Muscle of leg (tissue), 11 donors: ENCODE measurements around the gene HTR3A. TPM values are rescaled to one million over a fixed set of nuclear protein-coding genes. Genes with fewer than 3 reads are reported as not detected.

ENCODE experiments used
- DNase-seq: peaks from one replicate; pipeline ENCODE4 v3.0.0; 2013
- H3K27ac ChIP-seq: one replicate; pipeline ENCODE4 v1.5.1; 2013; ENCODE audit warnings: mild to moderate bottlenecking, low read length, control low read depth
- H3K27me3 ChIP-seq: one replicate; pipeline ENCODE4 v1.6.1; 2013; ENCODE audit warnings: low read length; ENCODE audit not compliant: control insufficient read depth, insufficient read depth
- H3K36me3 ChIP-seq: one replicate; pipeline ENCODE4 v1.6.1; 2013; ENCODE audit warnings: low read length; ENCODE audit not compliant: control insufficient read depth, insufficient read depth
- H3K4me1 ChIP-seq: one replicate; pipeline ENCODE4 v1.6.1; 2013; ENCODE audit warnings: low read length; ENCODE audit not compliant: control insufficient read depth, insufficient read depth
- H3K4me3 ChIP-seq: one replicate; pipeline ENCODE4 v1.5.1; 2013; ENCODE audit warnings: low read length, control low read depth
- H3K9me3 ChIP-seq: replicated peaks from 2 replicates; pipeline ENCODE4 v1.6.1; 2013; ENCODE audit warnings: low read depth, low read length; ENCODE audit not compliant: control insufficient read depth
- WGBS: methylation state at CpG from one replicate; pipeline ENCODE4 v1.1.5; 2013; ENCODE audit warnings: missing lambda C conversion rate; ENCODE audit not compliant: insufficient coverage; 5-methylcytosine and 5-hydroxymethylcytosine counted together
- polyA plus RNA-seq, 8 donors: library from polyadenylated mRNA; unstranded; fragments of 120-200 nt; gene quantifications; one replicate each; pipeline versions ENCODE4 v1.2.1 to v1.2.3, GENCODE V29; 2013; ENCODE audit warnings: inconsistent platforms in 1 of 8, low replicate concordance in 1 of 8; ENCODE audit not compliant: insufficient read length in 8 of 8, insufficient read depth in 1 of 8
- total RNA-seq: library from RNA; stranded (reverse); fragments of 120-200 nt; gene quantifications from one replicate; pipeline ENCODE4 v1.2.4, GENCODE V29; 2013

HTR3A gene
- total and polyA plus RNA-seq, 9 donors = 0.04 to 0.17 (median 0.10) TPM; not detected in 3

DNA sequence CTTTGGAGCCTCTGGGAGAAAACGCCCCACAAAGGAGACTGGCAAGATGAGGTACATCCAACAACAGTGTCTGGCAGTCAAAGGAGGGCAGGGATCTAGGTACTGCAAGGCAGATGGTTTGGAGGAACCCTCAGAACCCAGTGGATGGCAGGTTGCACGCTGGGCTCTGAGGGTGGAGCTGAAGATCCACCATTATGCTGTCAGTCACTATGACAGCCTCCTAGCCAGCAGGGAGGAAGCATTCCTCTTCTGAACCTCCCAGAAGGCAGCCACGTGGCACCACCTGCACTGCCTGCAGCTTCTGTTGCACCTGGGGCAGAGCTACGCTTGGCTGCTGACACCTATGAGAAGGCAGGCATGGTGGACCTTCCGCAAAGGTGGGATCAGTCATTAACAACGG, 40.2 kb downstream of the HTR3A start:
- WGBS = 55% methylated on average over 5 of the region's 6 CpGs
- Histone ChIP-seq H3K27ac (no peak overlapping the region), H3K9me3 (no peaks in the 10 kb centered on the region), H3K36me3 (no peaks in the 10 kb centered on the region), H3K27me3 (no peaks in the 10 kb centered on the region), H3K4me1 (peaks cover 6% of the 10 kb centered on the region), H3K4me3 (no peak overlapping the region)
- DNase-seq = no peak

DNA sequence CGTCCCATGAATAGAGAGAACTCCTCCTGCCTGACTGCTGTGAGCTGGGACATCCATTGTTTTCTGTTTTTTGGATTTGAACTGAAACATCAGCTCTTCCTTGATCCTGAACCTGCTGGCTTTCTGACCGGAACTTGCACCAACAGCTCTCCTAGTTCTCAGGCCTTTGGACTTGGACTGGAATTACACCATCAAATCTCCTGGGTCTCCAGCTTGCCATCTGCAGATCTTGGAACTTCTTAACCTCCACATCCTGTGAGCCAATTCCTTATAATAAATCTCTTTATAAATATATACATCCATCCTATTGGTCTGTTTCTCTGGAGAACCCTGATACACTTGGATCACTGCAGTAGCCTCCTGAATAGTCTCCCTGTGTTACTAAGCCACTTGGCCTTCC, 42.1 kb downstream of the HTR3A start:
- Histone ChIP-seq H3K9me3 (no peaks in the 10 kb centered on the region), H3K4me3 (no peak overlapping the region), H3K27ac (no peak overlapping the region), H3K4me1 (peaks cover 6% of the 10 kb centered on the region), H3K27me3 (no peaks in the 10 kb centered on the region), H3K36me3 (no peaks in the 10 kb centered on the region)
- DNase-seq = peak; percentile 56
- 60% methylated on average over 2 of the region's 2 CpGs for WGBS

DNA sequence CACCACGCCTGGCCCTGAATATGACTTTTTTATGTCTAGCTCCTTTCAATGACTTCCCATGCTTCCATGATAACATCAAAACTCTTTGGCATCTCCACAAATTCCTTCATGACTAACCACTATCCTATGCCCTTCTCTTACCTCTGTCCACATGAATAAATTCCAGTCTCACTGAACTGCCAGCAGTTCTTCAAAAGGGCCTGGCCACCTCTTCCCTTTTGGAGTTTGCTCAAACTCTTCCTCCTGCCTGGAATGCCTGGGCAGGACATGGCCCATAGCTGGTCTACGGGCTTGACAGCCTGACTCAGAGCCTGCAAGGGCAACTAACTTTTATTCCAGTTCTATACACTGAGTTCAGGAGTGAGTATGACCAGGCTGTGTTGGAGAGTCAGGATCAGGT, 42.8 kb downstream of the HTR3A start:
- Histone ChIP-seq H3K27me3 (no peaks in the 10 kb centered on the region), H3K9me3 (no peaks in the 10 kb centered on the region), H3K36me3 (no peaks in the 10 kb centered on the region), H3K4me1 (peaks cover 6% of the 10 kb centered on the region), H3K4me3 (no peak overlapping the region), H3K27ac (no peak overlapping the region)
- DNase-seq = no peak
- 0% methylated on average over 1 of the region's 2 CpGs for WGBS

DNA sequence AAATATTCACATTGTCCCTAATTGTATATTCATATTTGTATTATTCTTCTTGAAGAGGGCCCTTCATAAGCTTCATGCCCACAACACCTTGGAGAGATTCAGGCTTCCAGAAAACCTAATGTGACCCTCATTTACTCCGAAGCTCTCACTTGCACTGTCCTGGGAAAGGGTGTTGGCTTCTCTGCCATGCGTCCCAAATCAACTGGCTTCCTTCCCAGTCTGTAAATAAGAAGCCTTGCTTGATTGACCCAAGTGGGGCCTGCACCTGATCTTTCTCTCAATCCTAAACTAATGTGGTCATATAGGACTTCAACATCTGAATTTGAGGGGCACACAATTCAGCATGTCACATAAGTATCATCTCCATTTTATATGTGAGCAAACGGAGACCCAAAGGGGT, 44.1 kb downstream of the HTR3A start:
- Histone ChIP-seq H3K27me3 (no peaks in the 10 kb centered on the region), H3K4me1 (peaks cover 6% of the 10 kb centered on the region), H3K36me3 (no peaks in the 10 kb centered on the region), H3K27ac (no peak overlapping the region), H3K9me3 (no peaks in the 10 kb centered on the region), H3K4me3 (no peak overlapping the region)
- DNase-seq = no peak
- WGBS = 65% methylated on average over 3 of the region's 3 CpGs

DNA sequence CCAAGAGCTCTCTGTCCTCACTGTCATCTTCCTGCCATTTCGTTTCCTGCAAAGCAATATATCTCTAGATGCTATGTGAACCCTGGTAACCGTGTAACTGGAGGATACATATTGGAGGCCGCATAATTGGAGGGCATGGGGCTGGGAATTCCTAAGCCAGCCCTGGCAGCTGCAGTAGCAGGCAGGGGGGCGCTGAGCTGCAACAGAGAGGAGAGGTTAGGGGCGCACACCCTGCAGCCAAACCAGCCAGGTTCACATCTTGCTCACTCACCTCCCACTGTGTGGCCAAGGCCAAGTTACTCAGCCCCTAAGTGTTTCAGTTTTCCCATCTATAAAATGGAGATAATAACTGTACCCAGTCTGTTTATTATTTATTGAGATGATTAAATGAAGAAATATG, 44.7 kb downstream of the HTR3A start:
- no peak overlapping the region for H3K4me3 ChIP-seq
- no peaks in the 10 kb centered on the region for H3K27me3 ChIP-seq
- peaks cover 6% of the 10 kb centered on the region for H3K4me1 ChIP-seq
- no peak overlapping the region for H3K27ac ChIP-seq
- 53% methylated on average over 2 of the region's 5 CpGs for WGBS
- no peaks in the 10 kb centered on the region for H3K9me3 ChIP-seq
- no peaks in the 10 kb centered on the region for H3K36me3 ChIP-seq
- DNase-seq = no peak

DNA sequence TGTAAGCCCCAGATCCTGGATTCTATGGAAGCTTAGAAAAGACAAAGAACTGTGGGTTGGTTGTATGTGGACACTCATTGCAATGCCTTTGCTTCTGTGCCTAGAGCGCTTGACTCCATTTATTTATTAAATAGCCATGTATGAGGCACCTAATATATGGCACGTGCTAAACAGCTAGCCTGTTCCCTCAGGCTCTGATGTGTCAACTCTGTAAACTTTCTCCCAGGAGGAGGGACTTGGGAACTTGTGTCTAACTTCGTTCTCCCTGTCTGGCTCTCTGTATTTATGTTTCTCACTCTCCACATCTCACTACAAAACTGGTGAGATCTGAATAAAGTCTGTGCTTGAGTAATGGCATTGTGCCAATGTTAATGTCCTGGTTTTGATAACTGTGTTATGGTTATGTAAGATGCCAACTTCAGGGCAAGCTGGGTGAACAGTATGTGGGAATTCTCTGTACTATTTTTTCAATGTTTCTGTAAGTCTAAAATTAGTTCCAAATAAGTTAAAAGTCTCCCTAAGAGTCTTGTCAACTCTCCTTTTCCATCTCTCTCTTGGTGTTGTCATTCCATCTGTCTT, 50.5 kb downstream of the HTR3A start:
- peaks cover 12% of the 10 kb centered on the region for H3K27me3 ChIP-seq
- H3K36me3 ChIP-seq = no peaks in the 10 kb centered on the region
- H3K9me3 ChIP-seq = no peaks in the 10 kb centered on the region
- H3K4me3 ChIP-seq = no peak overlapping the region
- no peak overlapping the region for H3K27ac ChIP-seq
- DNase-seq = no peak
- peaks cover 5% of the 10 kb centered on the region for H3K4me1 ChIP-seq
- WGBS = no CpG with 5 or more reads among the region's 3 CpGs

DNA sequence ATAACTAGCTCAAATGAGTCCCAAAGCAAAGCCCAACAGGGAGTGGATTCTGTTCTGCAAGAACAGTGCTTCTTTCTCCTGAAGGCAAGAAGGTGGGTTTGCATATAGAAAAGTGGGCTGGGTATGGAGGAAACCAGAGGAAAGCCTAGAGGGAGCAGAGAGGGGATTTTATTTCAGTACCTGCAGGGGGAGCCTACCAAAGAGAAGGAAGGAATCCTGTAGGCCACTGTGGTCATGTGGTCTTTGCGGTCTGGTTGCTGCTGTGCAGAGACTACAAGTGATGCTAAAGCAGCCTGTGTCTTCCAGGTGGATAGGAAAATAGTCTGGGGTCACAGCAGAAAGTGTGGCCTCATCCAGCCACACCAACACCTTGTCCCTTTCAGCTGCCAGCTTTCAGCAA, 51.4 kb downstream of the HTR3A start:
- WGBS = 40% methylated on average over 1 of the region's 1 CpG

DNA sequence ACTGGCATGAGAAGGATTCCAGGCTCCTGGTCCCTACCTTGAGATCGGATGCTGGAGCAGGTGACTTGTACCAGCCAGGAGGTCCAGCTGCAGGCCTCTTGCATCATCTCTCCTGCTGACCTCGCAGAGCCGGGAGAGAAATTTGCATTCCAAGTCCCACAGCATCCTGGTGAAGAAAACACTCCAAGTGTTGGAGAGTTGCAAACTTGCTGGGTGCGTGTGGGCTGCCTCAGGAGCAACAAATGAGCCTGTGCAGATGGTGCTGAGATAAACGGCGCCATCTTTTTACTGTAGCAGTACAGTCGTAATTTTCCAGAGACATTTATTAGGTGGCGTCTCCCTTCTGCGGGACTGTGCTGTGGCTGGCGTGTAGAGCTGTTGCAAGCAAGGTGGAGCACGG, 52.5 kb downstream of the HTR3A start:
- H3K27ac ChIP-seq = no peak overlapping the region
- 57% methylated on average over 9 of the region's 11 CpGs for WGBS

More for the DNA sequence above, 51.4 kb downstream of the HTR3A start:
- no peak for DNase-seq
- Histone ChIP-seq H3K4me1 (peaks cover 9% of the 10 kb centered on the region), H3K27me3 (peaks cover 12% of the 10 kb centered on the region), H3K36me3 (no peaks in the 10 kb centered on the region), H3K27ac (no peak overlapping the region), H3K9me3 (no peaks in the 10 kb centered on the region), H3K4me3 (no peak overlapping the region)

DNA sequence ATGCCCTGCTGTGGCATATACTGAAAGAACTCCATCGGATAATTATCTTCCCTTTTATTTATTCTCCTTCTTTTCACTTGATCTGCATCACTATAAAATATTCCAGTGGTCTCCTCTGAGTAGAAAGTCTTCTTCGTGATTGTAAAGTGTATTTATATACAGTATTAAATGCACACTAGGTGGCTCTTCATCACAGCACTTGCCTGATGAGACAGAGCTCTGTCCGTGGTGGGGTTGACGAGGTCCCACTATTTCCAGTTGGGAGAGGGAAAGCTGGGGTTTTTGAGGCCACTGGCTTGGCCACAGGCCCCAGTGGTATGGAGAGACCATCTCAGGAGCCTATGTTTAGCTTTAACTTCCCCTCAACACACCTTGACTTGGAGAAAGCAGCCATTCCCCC, 53.0 kb downstream of the HTR3A start:
- no peaks in the 10 kb centered on the region for H3K9me3 ChIP-seq
- no peak overlapping the region for H3K27ac ChIP-seq
- WGBS = no CpG with 5 or more reads among the region's 4 CpGs
- DNase-seq = no peak
- H3K4me1 ChIP-seq = peaks cover 14% of the 10 kb centered on the region
- H3K27me3 ChIP-seq = peaks cover 16% of the 10 kb centered on the region
- H3K36me3 ChIP-seq = no peaks in the 10 kb centered on the region
- no peak overlapping the region for H3K4me3 ChIP-seq

More for the DNA sequence above, 52.5 kb downstream of the HTR3A start:
- no peak for DNase-seq
- Histone ChIP-seq H3K9me3 (no peaks in the 10 kb centered on the region), H3K36me3 (no peaks in the 10 kb centered on the region), H3K27me3 (peaks cover 16% of the 10 kb centered on the region), H3K4me1 (peaks cover 14% of the 10 kb centered on the region), H3K4me3 (no peak overlapping the region)

DNA sequence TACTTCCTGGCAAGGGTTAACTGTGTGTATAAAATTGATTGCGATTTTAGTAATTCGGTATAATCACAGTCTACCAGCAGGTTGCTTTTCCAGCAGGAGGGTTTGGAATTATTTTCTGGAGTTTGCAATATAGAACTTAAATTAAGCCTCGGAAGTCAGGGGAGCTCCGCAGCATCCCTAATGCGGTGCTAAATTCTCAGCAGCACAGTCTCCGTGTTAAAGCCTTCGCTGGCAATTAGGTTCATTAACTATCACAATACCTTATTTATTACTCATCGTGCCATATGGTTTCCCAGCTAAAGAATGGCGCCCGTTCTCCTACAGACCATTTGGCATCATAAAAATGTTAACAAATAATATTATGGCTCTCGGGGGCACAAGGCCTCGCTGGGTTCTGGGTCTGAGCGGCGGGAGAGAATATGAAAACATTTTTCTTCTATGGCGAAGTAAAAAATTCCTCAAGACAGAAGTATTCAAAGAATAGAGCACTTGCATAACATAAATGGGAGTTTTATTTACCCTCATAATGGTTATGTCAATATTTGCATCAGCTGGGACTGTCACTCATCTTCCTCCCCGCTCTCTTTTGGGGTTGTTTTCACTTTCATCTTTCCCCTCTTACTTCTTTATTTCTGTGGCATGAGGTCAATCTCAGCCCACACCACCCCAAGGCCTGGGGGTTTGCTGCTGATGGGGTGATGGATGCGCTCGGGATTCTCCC, 56.5 kb downstream of the HTR3A start:
- Histone ChIP-seq H3K4me1 (peaks cover 19% of the 10 kb centered on the region), H3K27ac (peak overlapping the region; percentile 9), H3K9me3 (no peaks in the 10 kb centered on the region), H3K36me3 (no peaks in the 10 kb centered on the region), H3K27me3 (peaks cover 13% of the 10 kb centered on the region), H3K4me3 (no peak overlapping the region)
- WGBS = 59% methylated on average over 5 of the region's 18 CpGs
- no peak for DNase-seq
